ENCODE data around the gene SLC4A11.

The SLC4A11 gene

GRCh38 chr20:3177746-3178485 is 61.1 kb downstream of the SLC4A11 start:
- no peak for TF ChIP-seq CTCF (conservative IDR thresholded peaks at IDR 0.05; ENCODE audit: low read length)
- DNase-seq (ENCODE audit: low read depth) = no peak
- H3K4me3 ChIP-seq (ENCODE audit: low read length) = no peak overlapping the region

All from AG10803 (cell line).